Measurements from ENCODE around the gene SBF1. TPM values are rescaled to one million over a fixed set of nuclear protein-coding genes. Genes with fewer than 3 reads are reported as not detected.

The SBF1 gene
- total RNA-seq, 4 donors from 2014 or later: 56.1 to 121 (median 86.9) TPM

- DNase-seq (ENCODE audit: extremely low spot score): no peak
- intact Hi-C loops (cut with DNase I): no loop called here
- WGBS: 97% methylated on average over 6 of the region's 26 CpGs
- TF ChIP-seq POLR2AphosphoS5 (IDR thresholded peaks at IDR 0.05) (no peak), EP300 (IDR thresholded peaks at IDR 0.05) (no peak), POLR2A (IDR thresholded peaks at IDR 0.05; ENCODE audit: low read depth) (no peak)
- TF ChIP-seq, protein P1, sequence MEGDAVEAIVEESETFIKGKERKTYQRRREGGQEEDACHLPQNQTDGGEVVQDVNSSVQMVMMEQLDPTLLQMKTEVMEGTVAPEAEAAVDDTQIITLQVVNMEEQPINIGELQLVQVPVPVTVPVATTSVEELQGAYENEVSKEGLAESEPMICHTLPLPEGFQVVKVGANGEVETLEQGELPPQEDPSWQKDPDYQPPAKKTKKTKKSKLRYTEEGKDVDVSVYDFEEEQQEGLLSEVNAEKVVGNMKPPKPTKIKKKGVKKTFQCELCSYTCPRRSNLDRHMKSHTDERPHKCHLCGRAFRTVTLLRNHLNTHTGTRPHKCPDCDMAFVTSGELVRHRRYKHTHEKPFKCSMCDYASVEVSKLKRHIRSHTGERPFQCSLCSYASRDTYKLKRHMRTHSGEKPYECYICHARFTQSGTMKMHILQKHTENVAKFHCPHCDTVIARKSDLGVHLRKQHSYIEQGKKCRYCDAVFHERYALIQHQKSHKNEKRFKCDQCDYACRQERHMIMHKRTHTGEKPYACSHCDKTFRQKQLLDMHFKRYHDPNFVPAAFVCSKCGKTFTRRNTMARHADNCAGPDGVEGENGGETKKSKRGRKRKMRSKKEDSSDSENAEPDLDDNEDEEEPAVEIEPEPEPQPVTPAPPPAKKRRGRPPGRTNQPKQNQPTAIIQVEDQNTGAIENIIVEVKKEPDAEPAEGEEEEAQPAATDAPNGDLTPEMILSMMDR (IDR thresholded peaks at IDR 0.05): no peak
- no peak overlapping the region for H3K27ac ChIP-seq (replicated peaks in 1 of 4)
- H3K36me3 ChIP-seq: peaks cover 31 to 43% (median 40%) of the 10 kb centered on the region in 4 donors
- H3K4me1 ChIP-seq: peaks cover 16 to 31% (median 23%) of the 10 kb centered on the region in 4 donors
- H3K9me3 ChIP-seq: no peaks in the 10 kb centered on the region
- H3K4me3 ChIP-seq: no peak overlapping the region
- no peaks in the 10 kb centered on the region for H3K27me3 ChIP-seq
Observed at GRCh38 chr22:50503475-50504145, 28.8 kb upstream of the SBF1 start.

DNA sequence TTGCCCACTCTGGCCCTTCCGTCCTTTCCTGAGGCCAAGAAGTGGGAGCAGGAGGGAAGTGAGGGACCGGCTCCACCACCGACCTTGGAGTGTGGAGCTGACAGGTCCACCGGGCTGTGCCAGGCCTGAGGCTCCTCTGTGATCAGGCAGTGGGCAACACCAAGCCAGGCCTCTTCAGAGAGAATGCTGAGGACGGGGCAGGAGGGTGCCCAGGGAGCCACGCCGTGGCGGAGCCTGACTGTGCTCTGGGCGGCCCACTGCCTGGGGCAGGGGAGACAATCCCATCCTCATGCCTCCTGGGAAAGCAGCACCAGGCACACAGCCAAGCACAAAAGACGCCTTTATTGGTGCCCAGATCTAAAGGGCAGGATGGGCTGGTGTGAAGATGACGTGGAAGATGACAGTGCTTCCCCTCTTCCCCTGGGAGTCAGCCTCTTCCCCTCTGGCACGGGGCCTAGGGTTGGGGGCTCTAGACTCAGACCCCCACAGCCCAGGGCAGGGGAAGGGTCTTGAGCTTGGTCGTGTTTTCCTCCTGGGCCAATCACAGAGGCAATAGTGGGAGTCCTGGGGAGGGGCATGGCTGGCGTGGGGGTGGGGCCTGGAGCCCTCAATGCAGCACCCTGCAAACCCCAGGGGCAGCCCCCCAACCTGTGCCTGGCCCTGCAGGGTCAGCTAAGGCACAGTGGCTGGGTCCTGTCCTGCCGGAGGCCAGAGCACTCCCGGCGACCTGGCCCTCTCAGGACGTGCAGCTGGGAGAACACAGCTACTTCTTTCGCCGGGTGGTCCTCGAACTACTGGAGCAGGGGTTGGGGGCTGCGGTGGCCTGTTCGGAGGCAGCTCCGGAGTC, 28.0 kb upstream of the SBF1 start:
- no peak overlapping the region for H3K27ac ChIP-seq (replicated peaks in 1 of 4)
- intact Hi-C loops (cut with DNase I): no loop called here
- no peak overlapping the region for H3K4me3 ChIP-seq
- H3K27me3 ChIP-seq: no peaks in the 10 kb centered on the region
- H3K36me3 ChIP-seq: peaks cover 31 to 43% (median 40%) of the 10 kb centered on the region in 4 donors
- 75% methylated on average over 18 of the region's 24 CpGs for WGBS
- no peaks in the 10 kb centered on the region for H3K9me3 ChIP-seq
- TF ChIP-seq POLR2AphosphoS5 (IDR thresholded peaks at IDR 0.05) (no peak), POLR2A (IDR thresholded peaks at IDR 0.05; ENCODE audit: low read depth) (no peak), EP300 (IDR thresholded peaks at IDR 0.05) (no peak)
- TF ChIP-seq, protein P1 (IDR thresholded peaks at IDR 0.05): no peak
- DNase-seq (ENCODE audit: extremely low spot score): no peak
- peaks cover 13 to 29% (median 21%) of the 10 kb centered on the region in 4 donors for H3K4me1 ChIP-seq

DNA sequence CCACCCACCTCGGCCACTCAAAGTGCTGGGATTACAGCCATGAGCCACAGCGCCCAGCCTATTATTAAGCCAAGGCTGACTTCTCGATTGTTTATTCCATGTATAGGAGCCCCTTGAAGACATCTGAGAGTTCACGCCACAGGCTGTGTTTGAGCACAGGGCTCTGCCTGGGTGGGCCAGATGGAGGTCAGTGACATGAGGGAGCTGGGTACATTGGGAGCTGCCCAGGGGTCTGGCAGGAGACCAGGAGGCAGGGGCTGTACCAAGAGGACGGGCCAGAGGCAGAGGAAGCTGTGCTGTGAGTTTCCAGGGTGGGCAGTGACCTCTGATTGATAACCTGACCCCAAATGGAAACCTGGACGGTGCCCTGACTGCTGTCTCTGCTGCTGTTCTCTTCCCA, 27.3 kb upstream of the SBF1 start:
- intact Hi-C loops (cut with DNase I): no loop called here
- TF ChIP-seq, protein P1 (IDR thresholded peaks at IDR 0.05): no peak
- TF ChIP-seq POLR2AphosphoS5 (IDR thresholded peaks at IDR 0.05): no peak
- TF ChIP-seq POLR2A (IDR thresholded peaks at IDR 0.05; ENCODE audit: low read depth): no peak
- TF ChIP-seq EP300 (IDR thresholded peaks at IDR 0.05): no peak
- WGBS: 81% methylated on average over 6 of the region's 6 CpGs
- H3K4me1 ChIP-seq: peaks cover 12 to 27% (median 20%) of the 10 kb centered on the region in 4 donors
- H3K27me3 ChIP-seq: no peaks in the 10 kb centered on the region
- no peaks in the 10 kb centered on the region for H3K9me3 ChIP-seq
- no peak for DNase-seq (ENCODE audit: extremely low spot score)
- no peak overlapping the region for H3K27ac ChIP-seq (replicated peaks in 1 of 4)
- H3K4me3 ChIP-seq: no peak overlapping the region
- H3K36me3 ChIP-seq: peaks cover 31 to 43% (median 40%) of the 10 kb centered on the region in 4 donors

- Histone ChIP-seq H3K27me3 (peaks cover 0 to 11% (median 0%) of the 10 kb centered on the region in 4 donors), H3K4me1 (peaks cover 0 to 11% (median 4%) of the 10 kb centered on the region in 4 donors), H3K27ac (replicated peaks in 1 of 4) (no peak overlapping the region), H3K4me3 (no peak overlapping the region), H3K36me3 (peaks cover 25 to 35% (median 31%) of the 10 kb centered on the region in 4 donors), H3K9me3 (no peaks in the 10 kb centered on the region)
- TF ChIP-seq EP300 (IDR thresholded peaks at IDR 0.05): no peak
- TF ChIP-seq, protein P1 (IDR thresholded peaks at IDR 0.05): no peak
- TF ChIP-seq POLR2A (IDR thresholded peaks at IDR 0.05; ENCODE audit: low read depth): no peak
- no peak for TF ChIP-seq POLR2AphosphoS5 (IDR thresholded peaks at IDR 0.05)
- WGBS: 87% methylated on average over 12 of the region's 12 CpGs
- DNase-seq (ENCODE audit: extremely low spot score): no peak
- intact Hi-C loops (cut with DNase I): no loop called here
Observed at GRCh38 chr22:50500452-50500851, 25.6 kb upstream of the SBF1 start.

All from esophagus muscularis mucosa (tissue), 4 donors.